Measurements from ENCODE around the gene SCGB1D4.

Gene SCGB1D4

GRCh38 chr11:62273789-62274275 is 25.0 kb downstream of the SCGB1D4 start:
- DNase-seq (ENCODE audit: low spot score), result no peak

GRCh38 chr11:62273284-62273683 is 25.6 kb downstream of the SCGB1D4 start:
- no peak for DNase-seq (ENCODE audit: low spot score)

DNA sequence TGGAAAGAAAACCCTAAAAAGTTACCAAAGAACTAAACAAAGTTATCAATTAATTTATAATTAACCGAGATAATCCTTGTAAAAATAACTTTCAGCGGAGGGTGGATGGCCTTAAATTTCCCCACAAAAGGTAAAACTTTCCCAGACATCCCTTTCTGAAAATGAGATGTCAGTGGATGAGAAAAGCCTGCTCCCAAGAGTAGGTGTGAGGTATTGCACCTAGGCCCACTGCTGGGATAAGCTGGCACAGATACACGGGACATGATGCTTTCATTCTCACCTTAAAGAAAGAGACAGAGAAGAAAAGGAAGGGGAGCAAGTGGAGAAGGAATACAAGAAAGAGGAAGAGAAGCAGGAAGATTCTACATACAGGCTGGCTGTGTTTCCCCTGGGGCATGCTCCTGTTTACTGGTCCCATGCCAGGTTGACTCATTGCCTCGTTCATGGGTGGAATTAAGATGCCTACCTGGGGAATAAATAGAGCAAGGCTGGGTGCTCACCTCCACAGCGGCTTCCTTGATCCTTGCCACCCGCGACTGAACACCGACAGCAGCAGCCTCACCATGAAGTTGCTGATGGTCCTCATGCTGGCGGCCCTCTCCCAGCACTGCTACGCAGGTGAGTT is 29.1 kb downstream of the SCGB1D4 start, which contains the start of gene SCGB2A2:
TSS of gene SCGB2A2 (plus strand) at position 505 of the 625 bp plus-strand sequence. CDS start at position 564, 59 bp downstream.
- no peak for DNase-seq (ENCODE audit: low spot score)

GRCh38 chr11:62267576-62267975 is 31.3 kb downstream of the SCGB1D4 start:
- no peak for DNase-seq (ENCODE audit: low spot score)

DNA sequence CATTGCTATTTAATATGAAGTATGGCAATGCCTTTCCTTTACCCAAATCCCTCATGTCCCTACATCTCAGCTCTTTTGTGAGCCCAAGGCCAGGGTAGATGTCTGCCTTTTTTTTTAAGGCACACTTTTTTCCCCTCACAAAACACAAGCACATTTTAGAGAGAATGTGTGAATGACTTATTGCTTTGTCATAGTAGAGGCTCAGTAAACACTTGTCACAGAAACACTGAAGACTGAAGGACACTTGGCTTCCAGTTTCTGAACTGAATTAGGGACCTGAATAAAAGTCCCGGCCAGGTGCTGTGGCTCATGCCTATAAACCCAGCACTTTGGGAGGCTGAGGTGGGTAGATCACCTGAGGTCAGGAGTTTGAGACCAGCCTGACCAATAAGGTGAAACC is 31.8 kb downstream of the SCGB1D4 start:
- no peak for DNase-seq (ENCODE audit: low spot score)

DNA sequence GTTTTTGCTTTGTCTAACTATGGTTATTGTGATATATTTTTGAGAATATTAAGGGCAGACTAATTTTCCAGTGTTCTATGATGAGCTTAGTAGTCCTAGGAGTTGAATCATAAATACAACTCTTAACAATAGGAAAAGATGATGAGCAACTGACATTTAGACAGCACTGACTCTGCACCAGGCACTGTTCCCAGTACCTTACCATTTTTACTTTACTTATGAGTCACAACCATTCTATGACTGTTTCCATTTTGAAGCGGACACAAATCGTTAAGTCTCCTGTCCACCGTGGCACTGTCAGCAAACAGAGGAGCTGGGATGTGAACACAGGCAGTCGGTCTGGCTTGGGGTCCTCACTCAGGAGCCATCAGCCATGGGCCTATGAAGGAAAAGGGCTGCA is 32.3 kb downstream of the SCGB1D4 start:
- no peak for DNase-seq (ENCODE audit: low spot score)

GRCh38 chr11:62264004-62264403 is 34.9 kb downstream of the SCGB1D4 start:
- no peak for DNase-seq (ENCODE audit: low spot score)

DNA sequence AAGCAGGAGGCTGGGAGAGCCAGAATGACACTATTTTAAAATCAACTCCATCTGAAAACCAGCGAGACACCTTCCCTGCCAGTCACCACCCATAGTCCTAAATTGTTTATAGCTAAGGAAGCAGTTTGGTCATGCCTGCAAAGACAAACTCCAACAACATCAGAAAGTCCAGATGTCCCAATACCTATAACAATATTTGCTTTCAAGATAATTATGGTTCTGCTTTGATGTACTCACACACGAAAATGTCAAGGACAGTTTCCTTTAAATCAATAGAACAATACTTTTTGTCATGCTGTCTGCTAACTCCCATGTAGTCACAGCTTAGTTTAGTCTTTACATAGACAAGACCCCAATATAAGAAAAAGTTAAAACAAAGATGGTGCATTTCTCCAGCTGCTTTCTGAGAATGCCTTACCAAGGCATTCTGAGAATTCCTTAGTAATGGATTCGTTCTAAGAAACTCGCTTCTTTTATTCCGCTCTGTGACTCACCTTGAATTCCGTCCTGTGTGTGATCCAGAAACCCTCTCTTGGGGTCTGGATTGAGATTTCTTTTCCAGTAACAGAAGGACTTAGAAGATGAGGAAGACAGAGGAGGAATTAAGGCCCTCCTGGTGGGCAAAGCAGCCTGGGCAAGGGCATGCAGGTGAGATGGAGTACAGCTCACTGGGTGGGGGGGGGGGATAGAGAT is 38.5 kb downstream of the SCGB1D4 start:
- no peak for DNase-seq (ENCODE audit: low spot score)

DNA sequence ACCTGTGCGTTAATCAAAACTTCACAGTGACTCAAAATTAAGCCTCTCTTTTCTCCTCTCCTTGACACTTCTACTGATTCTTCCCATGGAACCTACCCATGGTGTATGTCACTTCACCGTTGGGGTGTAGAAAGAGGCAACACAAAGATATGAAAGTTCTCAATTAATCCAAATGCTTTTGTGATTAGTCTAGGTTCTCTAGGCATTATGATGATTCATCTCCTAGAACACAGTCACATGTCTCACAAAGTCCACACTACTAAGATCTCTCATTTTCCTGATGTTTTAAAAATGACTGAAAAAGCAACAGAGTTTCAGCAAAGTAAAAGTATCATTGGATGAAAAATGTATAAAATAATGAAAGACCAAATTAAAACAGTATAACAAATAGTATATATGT is 42.6 kb downstream of the SCGB1D4 start:
- no peak for DNase-seq (ENCODE audit: low spot score)

GRCh38 chr11:62253999-62254542 is 44.8 kb downstream of the SCGB1D4 start:
- DNase-seq (ENCODE audit: low spot score), result no peak

DNA sequence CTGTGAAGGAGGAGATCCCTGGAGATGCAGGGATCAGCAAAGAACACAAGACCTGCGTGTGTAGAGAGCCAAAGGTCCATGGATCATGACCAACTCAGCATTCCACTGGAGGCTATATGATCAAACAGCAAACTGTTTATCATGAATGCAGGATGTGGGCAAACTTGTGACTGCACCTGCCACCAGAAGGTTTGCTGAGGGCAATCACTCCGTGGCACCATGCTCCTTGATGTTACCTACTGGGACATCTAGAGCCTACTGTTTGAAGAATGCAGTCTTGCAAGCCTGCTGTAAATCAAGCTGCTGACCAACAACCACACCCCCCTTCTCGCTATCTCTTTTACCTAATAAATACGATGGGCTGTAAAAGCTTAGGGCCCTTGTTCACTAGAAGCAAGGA is 47.2 kb downstream of the SCGB1D4 start:
- DNase-seq (ENCODE audit: low spot score), result no peak

All from AG08395 (cell line).